Mucosa of descending colon (tissue), 3 donors: ENCODE data around the gene ZNF70. TPM values are rescaled to one million over a fixed set of nuclear protein-coding genes. Genes with fewer than 3 reads are reported as not detected.

Experiments
- ATAC-seq: fragments of 200-7000 bp; cut with Tn5 transposase; one replicate; pipeline ENCODE4 v1.9.1; 2020; ENCODE audit warnings: mild to moderate bottlenecking, moderate library complexity
- DNase-seq, 3 donors: peaks; one replicate each; pipeline ENCODE4 v3.0.0-alpha.2; 2020
- H3K36me3 ChIP-seq: fragments of 200-600 bp; one replicate; pipeline ENCODE4 v1.8.0; 2021; ENCODE audit warnings: low read depth, mild to moderate bottlenecking
- H3K4me1 ChIP-seq: fragments of 200-600 bp; one replicate; pipeline ENCODE4 v1.8.0; 2021; ENCODE audit warnings: low read depth, mild to moderate bottlenecking
- H3K4me3 ChIP-seq: fragments of 200-600 bp; one replicate; pipeline ENCODE4 v1.8.0; 2021; ENCODE audit warnings: mild to moderate bottlenecking
- H3K9me3 ChIP-seq: fragments of 200-600 bp; one replicate; pipeline ENCODE4 v1.8.0; 2021; ENCODE audit warnings: mild to moderate bottlenecking
- intact Hi-C, 2 donors: fragments of 100-400 bp; cut with DNase I in 1 of 2; cut with micrococcal nuclease in 1 of 2; formaldehyde crosslinking; loops; one replicate each; pipeline versions ENCODE4 v1.11.0 to v1.11.1; 2022; cut with DNase I, micrococcal nuclease
- total RNA-seq, 3 donors: library from RNA; stranded (reverse); fragmentation: NEBNext Ultra II Directional in 2 of 3; extraction: Animal tissue kit (Norgen Biotek cat#: 25700) in 2 of 3; gene quantifications; one replicate each; pipeline versions ENCODE4 v1.2.1 to v1.2.4, GENCODE V29; 2021 to 2023
- TF ChIP-seq, protein P1 (sequence below): fragments of 200-600 bp; IDR thresholded peaks from one replicate; pipeline ENCODE4 v1.8.0; 2022; ENCODE audit warnings: antibody characterized with exemption, mild to moderate bottlenecking
- donor health status: DM: no; HTN: no; CAD: no; lungs with moderate emphysema.
- donor health status: DM: no; HTN: no; CAD: no.
- donor health status: DM: no; HTN: yes; CAD: no.

Gene ZNF70
- total RNA-seq, 3 donors from 2014 or later, result 3.4 to 7.5 (median 3.7) TPM

DNA sequence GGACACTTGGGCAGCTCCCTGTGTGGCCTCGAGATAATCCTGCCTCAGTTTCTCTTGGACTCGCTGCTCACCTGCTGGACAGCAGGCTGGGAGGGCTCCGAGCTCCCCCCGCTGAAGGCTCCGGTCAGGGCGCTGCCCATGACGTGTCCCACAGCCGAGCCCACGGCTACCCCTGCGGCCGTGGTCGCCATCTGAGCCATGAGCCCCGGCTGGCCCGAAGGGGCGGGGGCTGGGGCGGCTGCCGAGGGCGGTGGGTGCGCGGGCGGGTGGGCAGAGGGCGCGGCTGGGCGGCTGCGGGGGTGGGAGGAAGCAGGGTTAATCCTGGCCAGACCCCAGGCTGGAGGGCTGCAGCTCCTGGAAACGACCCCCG is 16.4 kb upstream of the ZNF70 start:
- H3K36me3 ChIP-seq, result no peaks in the 10 kb centered on the region
- ATAC-seq (peak; percentile 4), DNase-seq (no peak)
- TF ChIP-seq, protein P1, sequence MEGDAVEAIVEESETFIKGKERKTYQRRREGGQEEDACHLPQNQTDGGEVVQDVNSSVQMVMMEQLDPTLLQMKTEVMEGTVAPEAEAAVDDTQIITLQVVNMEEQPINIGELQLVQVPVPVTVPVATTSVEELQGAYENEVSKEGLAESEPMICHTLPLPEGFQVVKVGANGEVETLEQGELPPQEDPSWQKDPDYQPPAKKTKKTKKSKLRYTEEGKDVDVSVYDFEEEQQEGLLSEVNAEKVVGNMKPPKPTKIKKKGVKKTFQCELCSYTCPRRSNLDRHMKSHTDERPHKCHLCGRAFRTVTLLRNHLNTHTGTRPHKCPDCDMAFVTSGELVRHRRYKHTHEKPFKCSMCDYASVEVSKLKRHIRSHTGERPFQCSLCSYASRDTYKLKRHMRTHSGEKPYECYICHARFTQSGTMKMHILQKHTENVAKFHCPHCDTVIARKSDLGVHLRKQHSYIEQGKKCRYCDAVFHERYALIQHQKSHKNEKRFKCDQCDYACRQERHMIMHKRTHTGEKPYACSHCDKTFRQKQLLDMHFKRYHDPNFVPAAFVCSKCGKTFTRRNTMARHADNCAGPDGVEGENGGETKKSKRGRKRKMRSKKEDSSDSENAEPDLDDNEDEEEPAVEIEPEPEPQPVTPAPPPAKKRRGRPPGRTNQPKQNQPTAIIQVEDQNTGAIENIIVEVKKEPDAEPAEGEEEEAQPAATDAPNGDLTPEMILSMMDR, result no peak
- no peaks in the 10 kb centered on the region for H3K9me3 ChIP-seq
- H3K4me1 ChIP-seq, result peaks cover 28% of the 10 kb centered on the region
- H3K4me3 ChIP-seq, result peak overlapping the region; percentile 67
- intact Hi-C loops, result loop anchor here in 1 of 2 donors (5.0 kb wide), 1 partner anchor 90 kb away; the partner anchor contains the start of gene SLC2A11

DNA sequence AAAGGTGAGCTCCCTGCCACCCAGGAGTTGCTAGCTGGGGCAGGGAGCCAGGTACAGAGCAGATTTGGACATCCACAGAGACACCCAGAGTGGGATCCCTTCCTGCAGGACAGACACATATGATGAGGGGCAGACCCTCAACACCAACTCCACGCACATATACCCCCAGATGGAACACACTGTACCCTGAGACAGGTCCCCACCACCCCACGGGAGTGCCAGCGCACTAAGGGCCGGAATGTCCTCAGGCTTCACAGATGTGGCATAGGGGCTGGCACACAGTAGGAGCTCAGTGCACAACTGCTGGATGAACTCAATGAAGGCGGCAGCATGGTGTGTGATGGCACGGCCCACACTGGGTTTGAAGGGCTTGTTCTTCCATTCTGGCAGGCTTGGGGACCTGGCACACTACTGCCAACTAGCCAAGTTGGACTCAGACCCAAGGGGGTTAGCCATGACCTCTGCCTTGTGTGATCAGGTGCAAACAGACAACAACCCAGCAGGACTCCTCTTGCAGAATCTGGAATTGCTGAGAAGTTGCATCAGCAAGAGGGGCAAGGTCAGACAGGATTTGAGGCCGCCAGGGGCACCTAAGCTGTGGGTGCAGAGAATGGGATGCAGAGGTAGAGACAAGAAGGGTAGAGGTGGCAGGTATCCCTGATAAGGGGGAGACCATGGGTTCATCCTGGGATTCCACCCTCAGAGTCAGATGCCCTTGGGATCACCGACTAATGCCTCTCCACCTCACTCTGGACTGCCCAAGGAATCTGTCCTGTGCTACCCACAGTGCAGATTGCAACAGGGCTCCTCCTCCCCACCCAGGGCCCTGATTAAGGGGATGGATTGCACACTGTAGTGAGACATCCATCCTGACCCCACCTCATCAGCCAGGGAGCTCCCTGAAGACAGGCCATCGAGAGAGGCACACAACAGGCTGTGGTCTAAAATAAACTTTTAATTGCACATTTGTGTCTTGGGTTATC is 14.3 kb upstream of the ZNF70 start:
- no peak for ATAC-seq

DNA sequence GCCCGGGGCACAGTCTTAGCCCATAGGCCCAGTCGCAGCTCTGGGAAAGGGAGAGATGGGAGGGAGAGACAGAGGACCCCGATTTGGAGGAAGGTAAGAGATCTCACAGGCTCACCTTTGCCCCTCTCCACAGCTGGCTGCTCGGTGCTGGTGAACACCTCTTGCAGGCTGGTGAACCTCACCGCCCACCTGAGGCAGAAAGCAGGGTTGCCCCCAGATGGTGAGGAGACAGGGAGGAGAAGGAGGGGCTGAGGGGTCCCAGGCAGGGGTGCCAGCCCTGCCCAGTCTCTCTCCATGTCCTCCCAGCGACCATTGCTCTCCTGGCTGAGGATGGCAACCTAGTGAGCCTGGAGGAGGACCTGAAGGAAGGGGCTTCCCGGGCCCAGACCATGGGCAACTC is 13.0 kb upstream of the ZNF70 start:
- intact Hi-C loops, result no loop called here
- Histone ChIP-seq H3K4me1 (peaks cover 19% of the 10 kb centered on the region), H3K4me3 (no peak overlapping the region)

More for the DNA sequence above, 14.3 kb upstream of the ZNF70 start:
- H3K4me1 ChIP-seq, result peaks cover 19% of the 10 kb centered on the region
- TF ChIP-seq, protein P1, result no peak
- no peak for DNase-seq
- intact Hi-C loops, result loop anchor here in 1 of 2 donors (5.0 kb wide), 1 partner anchor 92 kb away; the partner anchor contains the start of gene SLC2A11
- H3K9me3 ChIP-seq, result no peaks in the 10 kb centered on the region
- H3K4me3 ChIP-seq, result no peak overlapping the region
- no peaks in the 10 kb centered on the region for H3K36me3 ChIP-seq

DNA sequence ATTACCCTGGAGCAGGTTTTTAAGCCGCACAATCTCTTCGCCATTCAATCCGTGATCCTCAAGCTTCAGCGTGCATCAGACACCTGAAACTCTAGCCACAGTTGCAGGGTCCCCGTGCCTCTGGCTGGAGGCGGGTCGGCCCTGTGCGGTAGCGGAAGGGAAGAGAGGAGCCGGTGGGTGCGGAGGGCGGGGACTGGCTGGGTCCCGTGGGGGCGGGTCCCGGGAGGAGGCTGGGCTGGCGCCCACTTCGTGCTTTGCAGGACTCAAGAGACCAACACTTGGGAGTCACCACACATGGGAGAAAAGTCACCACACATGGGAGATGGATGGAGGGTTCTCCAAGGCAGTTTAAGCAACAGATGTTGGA is 12.7 kb upstream of the ZNF70 start:
- TF ChIP-seq, protein P1, result no peak
- Histone ChIP-seq H3K4me1 (peaks cover 19% of the 10 kb centered on the region), H3K36me3 (no peaks in the 10 kb centered on the region), H3K9me3 (no peaks in the 10 kb centered on the region), H3K4me3 (no peak overlapping the region)
- ATAC-seq (no peak), DNase-seq (peak in 1 of 3 donors; percentile 55)
- intact Hi-C loops, result no loop called here

More for the DNA sequence above, 13.0 kb upstream of the ZNF70 start:
- ATAC-seq (no peak), DNase-seq (no peak)
- no peaks in the 10 kb centered on the region for H3K36me3 ChIP-seq
- H3K9me3 ChIP-seq, result no peaks in the 10 kb centered on the region
- TF ChIP-seq, protein P1, result no peak

DNA sequence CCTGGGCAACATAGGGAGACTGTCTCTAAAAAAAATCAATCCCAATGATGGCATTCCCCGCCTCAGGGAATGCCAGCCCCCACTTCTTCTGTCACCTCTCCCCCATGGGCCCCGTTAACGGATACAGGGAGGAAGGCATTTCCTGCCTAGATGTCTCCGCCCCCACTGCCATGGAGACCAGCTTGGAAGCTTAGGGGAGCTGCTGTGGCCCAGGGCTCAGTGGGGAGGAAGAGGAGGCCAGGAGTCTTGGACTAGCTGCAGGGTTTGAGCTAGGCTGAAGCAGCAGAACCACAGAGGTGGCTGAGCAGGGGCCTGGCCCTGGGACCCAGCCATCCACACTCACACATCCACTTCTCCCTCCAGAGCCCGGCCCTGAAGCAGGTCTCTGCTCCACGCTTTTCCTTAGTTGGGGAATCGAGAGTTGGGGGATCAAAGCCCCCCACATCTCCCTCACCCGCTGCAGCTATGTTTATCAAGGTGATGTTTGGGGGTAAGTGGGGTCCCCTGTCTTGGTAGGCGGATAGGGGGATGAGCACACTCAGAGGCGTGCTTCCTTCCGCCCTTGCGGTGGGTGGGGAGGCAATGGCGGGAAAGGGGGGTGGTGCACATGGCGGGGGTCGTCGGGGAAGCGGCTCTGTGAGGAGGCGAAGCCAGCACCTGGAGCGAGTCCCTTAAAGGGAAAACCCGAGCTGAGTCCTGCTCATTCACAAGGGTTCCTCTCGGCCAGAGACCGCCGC is 12.1 kb upstream of the ZNF70 start, which contains the start of gene C22orf15:
Gene C22orf15 (plus strand): TSS at position 149 of the 737 bp plus-strand sequence. CDS start 317 bp downstream, at position 466.
- ATAC-seq (no peak), DNase-seq (no peak)
- intact Hi-C loops, result no loop called here
- peaks cover 19% of the 10 kb centered on the region for H3K4me1 ChIP-seq
- H3K4me3 ChIP-seq, result no peak within 1 kb of the TSS
- H3K9me3 ChIP-seq, result no peaks in the 10 kb centered on the region
- TF ChIP-seq, protein P1, result no peak
- no peaks in the 10 kb centered on the region for H3K36me3 ChIP-seq
